Stimulated activated CD4-positive, alpha-beta T cell treated with anti-CD3 and anti-CD28 coated beads, Interleukin-1b, Interleukin-23, amount 100 ng/mL, for 4 hours (primary cell): ENCODE measurements around the gene MTHFD2.

ENCODE experiments used
- DNase-seq, 2 donors: peaks; one replicate each; pipeline ENCODE4 v3.0.0-alpha.2; 2020; ENCODE audit warnings: low read depth in 2 of 2

Gene MTHFD2

GRCh38 chr2:74264281-74264680 lies 65.9 kb downstream of the MTHFD2 start:
- DNase-seq = no peak

GRCh38 chr2:74267068-74267467 lies 68.7 kb downstream of the MTHFD2 start:
- peak; percentile 9 to 33 for DNase-seq
